ENCODE results near the gene ASCC1. TPM values are rescaled to one million over a fixed set of nuclear protein-coding genes. Genes with fewer than 3 reads are reported as not detected.

ASCC1 gene
- polyA plus RNA-seq, 1 donor (not counting 4 experiments of a cell fraction or from before 2014, with no cell fraction given), result 32.9 TPM

GRCh38 chr10:72200883-72201282, 15.2 kb downstream of the ASCC1 start:
- DNase-seq (ENCODE audit: low read depth, low spot score) (no peak), FAIRE-seq (no peak)
- H3K79me2 ChIP-seq (ENCODE audit: control insufficient read depth, insufficient read depth, low read length), result no peaks in the 10 kb centered on the region
- peaks cover 3 to 15% of the 10 kb centered on the region in 2 experiments for H3K36me3 ChIP-seq (ENCODE audit: control insufficient read depth in 2 of 2, extremely low read depth in 1 of 2, insufficient read depth in 2 of 2, low read length in 2 of 2)
- H3K4me3 ChIP-seq (ENCODE audit: control insufficient read depth in 2 of 3, extremely low read depth in 1 of 3, insufficient read depth in 2 of 3, low read depth in 1 of 3, low read length in 3 of 3), result no peak overlapping the region
- H3K4me2 ChIP-seq (ENCODE audit: control insufficient read depth, extremely low read depth, insufficient read depth, low read depth, low read length), result no peak overlapping the region
- no peaks in the 10 kb centered on the region for H3K27me3 ChIP-seq (ENCODE audit: control insufficient read depth, extremely low read depth, insufficient read depth, low read length)
- dilution Hi-C loops (cut with MboI; ENCODE audit: extremely low pct_ligation_motif_present, low sequenced_read_pairs), result no loop called here
- no peak overlapping the region for H3K9ac ChIP-seq (ENCODE audit: control insufficient read depth, extremely low read depth, insufficient read depth, low read length)
- H3K27ac ChIP-seq (ENCODE audit: control insufficient read depth, insufficient read depth, low read length), result no peak overlapping the region
- no peaks in the 10 kb centered on the region for H4K20me1 ChIP-seq (ENCODE audit: control insufficient read depth, extremely low read depth, insufficient read depth, low read length)
- H3K9me3 ChIP-seq (ENCODE audit: control insufficient read depth, low read depth, low read length), result no peaks in the 10 kb centered on the region
- H3K4me1 ChIP-seq (ENCODE audit: control insufficient read depth, extremely low read depth, insufficient read depth, low read length), result peaks cover 3% of the 10 kb centered on the region
- H3K9me1 ChIP-seq (ENCODE audit: control insufficient read depth, extremely low read depth, insufficient read depth, low read length), result no peaks in the 10 kb centered on the region
- TF ChIP-seq EZH2 (IDR thresholded peaks at IDR 0.05; ENCODE audit: low read length) (no peak), CTCF (optimal IDR thresholded peaks at IDR 0.05 in 1 of 3, IDR thresholded peaks at IDR 0.05 in 1 of 3, conservative IDR thresholded peaks at IDR 0.05 in 1 of 3; ENCODE audit: extremely low read depth in 1 of 3, insufficient read depth in 2 of 3, low read length in 3 of 3) (no peak)
- no peak overlapping the region for H2AFZ ChIP-seq (ENCODE audit: control insufficient read depth, low read length)

GRCh38 chr10:72194949-72195348, 21.1 kb downstream of the ASCC1 start:
- Histone ChIP-seq H4K20me1 (ENCODE audit: control insufficient read depth, extremely low read depth, insufficient read depth, low read length) (no peaks in the 10 kb centered on the region), H3K4me2 (ENCODE audit: control insufficient read depth, extremely low read depth, insufficient read depth, low read depth, low read length) (no peak overlapping the region), H3K9ac (ENCODE audit: control insufficient read depth, extremely low read depth, insufficient read depth, low read length) (no peak overlapping the region), H3K9me3 (ENCODE audit: control insufficient read depth, low read depth, low read length) (no peaks in the 10 kb centered on the region), H3K9me1 (ENCODE audit: control insufficient read depth, extremely low read depth, insufficient read depth, low read length) (no peaks in the 10 kb centered on the region), H2AFZ (ENCODE audit: control insufficient read depth, low read length) (no peak overlapping the region), H3K27ac (ENCODE audit: control insufficient read depth, insufficient read depth, low read length) (no peak overlapping the region), H3K27me3 (ENCODE audit: control insufficient read depth, extremely low read depth, insufficient read depth, low read length) (no peaks in the 10 kb centered on the region), H3K79me2 (ENCODE audit: control insufficient read depth, insufficient read depth, low read length) (no peaks in the 10 kb centered on the region), H3K4me3 (ENCODE audit: control insufficient read depth in 2 of 3, extremely low read depth in 1 of 3, insufficient read depth in 2 of 3, low read depth in 1 of 3, low read length in 3 of 3) (no peak overlapping the region), H3K36me3 (ENCODE audit: control insufficient read depth in 2 of 2, extremely low read depth in 1 of 2, insufficient read depth in 2 of 2, low read length in 2 of 2) (peaks cover 0 to 14% of the 10 kb centered on the region in 2 experiments), H3K4me1 (ENCODE audit: control insufficient read depth, extremely low read depth, insufficient read depth, low read length) (peaks cover 3% of the 10 kb centered on the region)
- FAIRE-seq, result no peak
- dilution Hi-C loops (cut with MboI; ENCODE audit: extremely low pct_ligation_motif_present, low sequenced_read_pairs), result no loop called here
- no peak for DNase-seq (ENCODE audit: low read depth, low spot score)
- no peak for TF ChIP-seq CTCF (optimal IDR thresholded peaks at IDR 0.05 in 1 of 3, IDR thresholded peaks at IDR 0.05 in 1 of 3, conservative IDR thresholded peaks at IDR 0.05 in 1 of 3; ENCODE audit: extremely low read depth in 1 of 3, insufficient read depth in 2 of 3, low read length in 3 of 3)
- no peak for TF ChIP-seq EZH2 (IDR thresholded peaks at IDR 0.05; ENCODE audit: low read length)

All from keratinocyte (primary cell).